Neural progenitor cell (in vitro differentiated cells): ENCODE measurements around the gene GSTM5.
"Not testable (repeated sequence)": the region's sequence is repeated elsewhere in the genome, so short reads cannot be mapped to it uniquely, and the experiment has no call there.

Experiments used
- EZH2phosphoT487 ChIP-seq: fragments of 200-600 bp; sonication (generic); IDR thresholded peaks from 2 replicates; pipeline ENCODE4 v1.6.1; 2017; ENCODE audit warnings: antibody characterized with exemption
- TF ChIP-seq, protein P1 (sequence below): fragments of 200-600 bp; sonication (generic); IDR thresholded peaks from 2 replicates; pipeline ENCODE4 v1.5.1; 2017; ENCODE audit warnings: antibody characterized with exemption, mild to moderate bottlenecking

DNA sequence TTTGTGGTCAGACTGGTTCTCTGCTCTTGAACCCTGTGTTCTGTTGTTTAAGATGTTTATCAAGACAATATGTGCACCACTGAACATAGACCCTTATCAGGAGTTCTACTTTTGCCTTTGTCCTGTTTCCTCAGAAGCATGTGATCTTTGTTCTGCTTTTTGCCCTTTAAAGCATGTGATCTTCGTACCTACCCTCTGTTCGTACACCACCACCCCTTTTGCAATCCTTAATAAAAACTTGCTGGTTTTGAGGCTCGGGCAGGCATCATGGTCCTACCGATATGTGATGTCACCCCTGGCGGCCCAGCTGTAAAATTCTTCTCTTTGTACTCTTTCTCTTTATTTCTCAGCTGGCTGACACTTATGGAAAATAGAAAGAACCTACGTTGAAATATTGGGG is 27.3 kb upstream of the GSTM5 start:
- TF ChIP-seq, protein P1, sequence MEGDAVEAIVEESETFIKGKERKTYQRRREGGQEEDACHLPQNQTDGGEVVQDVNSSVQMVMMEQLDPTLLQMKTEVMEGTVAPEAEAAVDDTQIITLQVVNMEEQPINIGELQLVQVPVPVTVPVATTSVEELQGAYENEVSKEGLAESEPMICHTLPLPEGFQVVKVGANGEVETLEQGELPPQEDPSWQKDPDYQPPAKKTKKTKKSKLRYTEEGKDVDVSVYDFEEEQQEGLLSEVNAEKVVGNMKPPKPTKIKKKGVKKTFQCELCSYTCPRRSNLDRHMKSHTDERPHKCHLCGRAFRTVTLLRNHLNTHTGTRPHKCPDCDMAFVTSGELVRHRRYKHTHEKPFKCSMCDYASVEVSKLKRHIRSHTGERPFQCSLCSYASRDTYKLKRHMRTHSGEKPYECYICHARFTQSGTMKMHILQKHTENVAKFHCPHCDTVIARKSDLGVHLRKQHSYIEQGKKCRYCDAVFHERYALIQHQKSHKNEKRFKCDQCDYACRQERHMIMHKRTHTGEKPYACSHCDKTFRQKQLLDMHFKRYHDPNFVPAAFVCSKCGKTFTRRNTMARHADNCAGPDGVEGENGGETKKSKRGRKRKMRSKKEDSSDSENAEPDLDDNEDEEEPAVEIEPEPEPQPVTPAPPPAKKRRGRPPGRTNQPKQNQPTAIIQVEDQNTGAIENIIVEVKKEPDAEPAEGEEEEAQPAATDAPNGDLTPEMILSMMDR = not testable (repeated sequence)
- not testable (repeated sequence) for TF ChIP-seq EZH2phosphoT487
